Activated T-cell treated with anti-CD3 and anti-CD28 coated beads for 48 hours (primary cell): ENCODE results near the gene ULBP2.
"Not testable (repeated sequence)": the region's sequence is repeated elsewhere in the genome, so short reads cannot be mapped to it uniquely, and the experiment has no call there.

Source experiments
- DNase-seq: peaks from one replicate; pipeline ENCODE4 v3.0.0-alpha.2; 2020; ENCODE audit warnings: low read depth

ULBP2 gene, protein sequence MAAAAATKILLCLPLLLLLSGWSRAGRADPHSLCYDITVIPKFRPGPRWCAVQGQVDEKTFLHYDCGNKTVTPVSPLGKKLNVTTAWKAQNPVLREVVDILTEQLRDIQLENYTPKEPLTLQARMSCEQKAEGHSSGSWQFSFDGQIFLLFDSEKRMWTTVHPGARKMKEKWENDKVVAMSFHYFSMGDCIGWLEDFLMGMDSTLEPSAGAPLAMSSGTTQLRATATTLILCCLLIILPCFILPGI

DNA sequence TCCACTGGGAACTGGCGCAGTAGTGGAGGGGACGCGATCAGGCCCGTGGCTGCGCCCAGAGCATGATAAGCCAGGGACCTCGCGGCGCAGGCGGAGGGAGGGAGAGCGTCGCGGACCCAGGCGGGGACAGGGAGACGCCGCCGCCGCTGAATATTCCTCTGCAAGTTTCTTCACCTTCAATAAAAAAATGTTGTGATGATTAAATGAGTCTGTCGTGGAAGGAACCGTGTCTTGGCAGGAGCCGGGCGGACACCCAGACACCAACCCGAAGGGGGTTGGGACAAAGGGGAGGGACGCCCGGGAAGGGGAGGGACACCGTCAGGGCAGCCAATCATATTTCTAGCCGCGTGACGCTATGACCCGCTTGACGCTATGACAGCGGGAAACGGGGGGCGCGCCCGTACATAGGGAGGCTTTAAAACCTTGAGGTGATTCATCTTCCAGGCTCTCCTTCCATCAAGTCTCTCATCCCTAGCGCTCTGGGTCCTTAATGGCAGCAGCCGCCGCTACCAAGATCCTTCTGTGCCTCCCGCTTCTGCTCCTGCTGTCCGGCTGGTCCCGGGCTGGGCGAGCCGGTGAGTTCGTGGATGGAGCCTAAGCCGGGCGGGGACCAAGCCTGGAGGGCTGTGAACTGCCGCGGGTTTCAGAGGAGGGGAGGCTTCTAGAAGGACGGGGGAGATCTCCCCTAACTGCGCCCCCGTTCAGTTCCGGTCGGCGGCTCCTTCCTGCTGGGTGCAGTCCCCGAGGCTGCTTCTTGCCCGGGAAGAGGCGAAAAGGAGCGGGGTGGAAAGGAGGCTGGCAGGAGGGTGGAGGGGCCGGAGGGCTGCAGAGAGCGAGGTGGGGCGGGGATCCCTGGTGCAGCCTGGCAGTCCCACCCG is at the start of gene ULBP2:
Gene ULBP2, plus strand, starts transcription at position 432 of the 878 bp plus-strand sequence. Its CDS starts 59 bp downstream, at position 491.
- peak; percentile 79 for DNase-seq

DNA sequence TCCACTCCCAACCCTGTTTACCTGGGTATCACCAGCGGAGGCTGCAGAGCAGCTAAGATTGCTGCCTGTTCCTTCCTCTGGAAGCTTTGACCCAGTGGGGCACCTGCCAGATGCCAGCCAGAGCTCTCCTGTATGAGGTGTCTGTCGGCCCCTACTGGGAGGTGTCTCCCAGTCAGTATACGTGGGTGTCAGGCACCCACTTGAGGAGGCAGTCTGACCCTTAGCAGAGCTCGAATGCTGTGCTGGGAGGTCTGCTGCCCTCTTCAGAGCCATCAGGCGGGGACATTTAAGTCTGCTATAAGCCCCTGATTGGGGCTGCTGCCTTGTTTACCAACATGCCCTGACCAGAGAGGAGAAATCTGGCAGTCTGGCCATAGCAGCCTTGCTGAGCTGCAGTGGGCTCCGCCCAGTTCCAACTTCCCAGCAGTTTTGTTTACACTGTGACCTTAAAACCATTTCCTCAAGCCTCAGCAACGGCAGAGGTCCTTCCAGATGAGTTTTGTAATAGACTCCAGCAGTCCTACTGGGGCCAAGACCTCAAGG is 46.7 kb upstream of the ULBP2 start:
- DNase-seq = no peak

DNA sequence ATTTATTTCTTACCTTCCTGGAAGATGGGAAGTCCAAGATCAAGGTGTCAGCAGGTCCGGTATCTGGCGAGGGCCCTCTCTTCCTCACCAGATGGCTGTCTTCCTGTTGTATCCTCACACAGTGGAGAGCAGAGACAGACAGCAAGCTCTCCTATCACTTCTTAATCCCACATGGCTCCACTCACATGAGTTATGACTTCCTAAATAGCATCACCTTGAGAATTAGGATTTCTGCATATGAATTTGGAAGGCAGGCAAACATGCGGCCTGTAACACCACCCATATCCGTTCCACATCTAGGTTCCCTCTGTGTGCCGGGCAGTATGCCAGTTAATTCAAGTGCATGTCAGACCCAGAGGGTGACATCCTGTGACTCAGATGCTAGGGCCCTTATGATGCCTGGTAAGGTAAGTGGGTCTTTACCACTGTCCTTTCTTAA is 46.0 kb upstream of the ULBP2 start:
- DNase-seq = peak; percentile 13

GRCh38 chr6:149896491-149896890 is 45.3 kb upstream of the ULBP2 start:
- DNase-seq = no peak

DNA sequence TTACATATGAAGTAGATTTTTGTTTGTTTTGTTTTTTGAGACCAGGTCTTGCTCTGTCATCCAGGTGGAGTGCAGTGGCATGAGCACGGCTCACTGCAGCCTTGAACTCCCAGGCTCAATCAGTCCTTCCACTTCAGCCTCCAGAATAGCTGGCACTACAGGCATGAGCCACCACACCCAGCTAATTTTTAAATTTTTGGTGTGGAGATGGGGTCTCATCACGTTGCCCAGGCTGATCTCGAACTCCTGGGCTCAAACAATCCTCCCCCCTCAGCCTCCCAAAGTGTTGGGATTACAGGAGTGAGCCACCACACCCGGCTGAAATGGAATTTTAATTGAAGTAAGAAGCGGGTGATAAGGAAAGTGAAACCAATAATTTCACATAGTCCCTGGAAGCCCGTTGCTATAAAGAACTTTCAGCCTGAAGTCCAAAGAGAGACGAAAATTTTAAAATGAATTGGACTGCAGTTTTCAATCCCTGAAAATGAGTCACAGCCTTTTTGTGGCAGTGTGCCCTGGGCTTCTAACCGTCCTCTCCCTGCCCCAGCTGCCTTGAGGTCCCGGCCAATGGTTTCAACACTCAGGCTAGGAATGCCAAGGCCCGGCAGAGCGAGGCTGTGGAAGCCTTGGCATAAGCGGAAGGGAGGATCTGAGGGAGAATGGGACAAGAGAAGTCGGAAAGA is 44.7 kb upstream of the ULBP2 start:
- DNase-seq = no peak

GRCh38 chr6:149897855-149898744 is 43.7 kb upstream of the ULBP2 start, which contains the start of gene RAET1E:
Gene RAET1E (minus strand): TSS chr6:149898113. CDS start chr6:149890901, 7,212 bp downstream.
- DNase-seq = no peak

DNA sequence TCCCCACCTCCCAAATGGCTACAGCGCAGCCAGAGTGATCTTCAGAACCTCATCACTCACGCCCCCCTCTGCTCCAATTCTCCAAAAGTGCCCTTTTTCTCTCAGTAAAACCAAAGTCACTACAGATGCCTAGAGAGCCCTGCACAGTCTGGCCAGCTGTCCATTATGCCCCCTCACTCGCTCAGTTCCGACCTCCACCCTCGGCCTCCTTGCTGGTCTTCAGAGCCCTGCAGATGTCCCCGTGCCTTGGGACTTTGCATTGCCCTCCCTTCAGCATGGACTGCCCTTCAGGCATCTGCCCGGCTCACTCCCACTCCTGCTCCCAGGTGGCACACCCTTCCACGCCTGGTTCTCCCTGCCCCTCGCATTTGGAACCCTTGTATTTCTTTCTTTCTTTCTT is 42.8 kb upstream of the ULBP2 start:
- no peak for DNase-seq

DNA sequence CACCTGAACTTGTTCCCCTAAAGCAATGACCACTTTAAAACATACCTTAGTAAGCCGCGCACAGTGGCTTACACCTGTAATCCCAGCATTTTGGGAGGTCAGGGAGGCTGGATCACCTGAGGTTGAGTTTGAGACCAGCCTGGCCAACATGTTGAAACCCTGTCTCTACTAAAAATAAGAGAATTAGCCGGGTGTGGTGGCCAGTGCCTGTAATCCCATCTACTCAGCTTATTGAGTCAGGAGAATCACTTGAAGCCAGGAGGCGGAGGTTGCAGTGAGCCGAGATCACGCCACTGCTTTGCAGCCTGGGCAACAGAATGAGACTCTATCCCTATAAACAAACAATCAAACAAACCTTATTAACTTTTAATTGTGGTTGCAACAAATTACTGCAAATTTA is 42.3 kb upstream of the ULBP2 start:
- DNase-seq = no peak

DNA sequence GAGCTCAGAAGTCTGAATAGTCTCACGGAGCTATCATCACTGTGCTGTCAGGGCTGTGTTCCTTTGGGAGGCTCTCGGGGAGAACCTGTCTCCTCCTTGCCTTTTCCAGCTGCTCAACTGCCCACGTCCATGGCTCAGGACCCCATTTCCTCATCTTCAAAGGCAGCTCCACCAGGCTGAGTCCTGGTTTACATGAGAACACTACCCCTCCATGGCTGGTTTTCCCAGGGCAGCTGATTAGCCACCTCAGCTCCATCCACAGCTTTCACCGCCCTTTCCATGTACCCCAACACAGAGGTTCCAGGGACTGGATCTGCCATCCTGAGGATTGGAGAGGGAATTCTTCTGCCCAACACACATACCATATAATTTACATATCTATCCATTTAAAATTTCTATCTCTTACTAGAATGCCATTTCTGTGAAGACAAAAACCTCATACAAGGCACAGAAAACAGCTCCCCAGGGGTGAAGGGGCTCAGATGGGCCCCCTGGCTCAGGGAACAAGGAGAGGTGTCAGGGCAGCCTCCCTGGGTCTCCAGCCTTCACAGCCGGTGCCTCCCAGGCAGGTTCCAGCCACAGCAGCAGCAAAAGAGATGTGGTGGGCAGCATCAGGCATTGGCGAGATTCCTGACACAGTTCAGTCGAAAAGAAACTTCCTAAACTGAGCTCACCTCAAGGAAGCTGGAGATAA is 41.7 kb upstream of the ULBP2 start:
- DNase-seq = no peak

GRCh38 chr6:149900620-149901443 is 41.0 kb upstream of the ULBP2 start:
- no peak for DNase-seq

DNA sequence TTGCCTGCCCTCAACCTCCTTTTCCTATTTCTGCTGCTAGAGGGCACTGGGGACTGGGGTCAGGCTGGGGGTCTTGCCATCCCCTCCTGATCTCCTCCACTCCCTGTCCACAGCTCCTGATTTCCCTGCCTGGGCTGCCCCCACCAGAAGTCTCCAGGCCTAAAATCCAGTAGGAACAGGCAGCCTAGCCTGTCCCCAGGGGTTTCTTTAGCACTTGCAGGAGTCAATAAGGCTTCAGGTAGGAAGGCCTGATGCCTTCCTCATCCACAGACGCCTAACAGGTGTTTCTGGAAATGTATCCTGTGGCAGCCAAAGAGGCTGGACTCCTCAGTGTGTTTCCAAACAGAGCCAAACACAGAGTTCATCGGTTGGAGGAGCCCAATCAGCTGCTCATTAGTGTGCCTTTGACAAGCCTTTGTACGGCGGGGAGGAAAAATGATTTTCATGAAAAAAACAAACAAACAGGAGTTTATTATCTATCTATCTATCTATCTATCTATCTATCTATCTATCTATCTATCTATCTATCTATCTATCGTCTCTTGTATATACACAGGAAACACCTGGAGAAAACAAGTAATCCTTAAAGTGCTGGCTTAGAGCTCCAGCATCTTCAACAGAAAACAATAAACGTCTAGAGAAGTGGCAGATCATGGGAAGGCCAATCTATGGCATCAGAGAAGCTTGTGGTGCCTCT is 40.2 kb upstream of the ULBP2 start:
- DNase-seq = no peak

DNA sequence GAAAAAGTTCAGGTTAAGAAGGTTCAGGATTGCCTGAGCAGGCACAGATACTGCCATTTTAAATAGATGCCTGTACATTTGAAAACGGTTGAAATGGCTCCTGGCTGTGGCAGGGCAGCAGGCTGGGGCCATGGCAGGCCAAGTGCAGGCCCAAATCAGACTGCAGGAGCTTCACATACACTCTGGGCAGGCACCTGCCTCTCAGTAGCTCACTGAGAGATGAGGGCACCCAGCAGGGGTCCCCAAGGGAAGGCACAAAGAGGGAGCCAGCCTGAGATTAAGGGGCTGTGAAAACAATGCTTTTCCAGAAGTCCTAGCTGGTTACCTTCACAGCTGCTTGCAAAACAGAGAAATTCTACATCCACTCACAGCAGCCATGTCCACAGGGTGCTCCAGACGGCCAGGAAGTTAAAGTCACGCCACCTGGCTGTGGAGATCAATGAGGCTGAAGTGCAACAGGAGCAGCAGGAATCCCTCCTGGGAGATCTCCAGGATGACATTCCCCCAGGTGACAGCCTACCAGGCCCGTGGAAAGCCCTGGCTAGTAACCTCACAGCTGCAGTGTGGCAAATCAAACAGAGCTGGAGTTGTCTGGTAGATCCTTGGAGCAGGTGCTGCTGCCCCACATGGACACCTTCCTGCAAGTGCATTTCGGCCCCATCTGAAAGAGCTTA is 37.7 kb upstream of the ULBP2 start:
- no peak for DNase-seq

GRCh38 chr6:149904661-149905370 is 37.0 kb upstream of the ULBP2 start:
- no peak for DNase-seq

DNA sequence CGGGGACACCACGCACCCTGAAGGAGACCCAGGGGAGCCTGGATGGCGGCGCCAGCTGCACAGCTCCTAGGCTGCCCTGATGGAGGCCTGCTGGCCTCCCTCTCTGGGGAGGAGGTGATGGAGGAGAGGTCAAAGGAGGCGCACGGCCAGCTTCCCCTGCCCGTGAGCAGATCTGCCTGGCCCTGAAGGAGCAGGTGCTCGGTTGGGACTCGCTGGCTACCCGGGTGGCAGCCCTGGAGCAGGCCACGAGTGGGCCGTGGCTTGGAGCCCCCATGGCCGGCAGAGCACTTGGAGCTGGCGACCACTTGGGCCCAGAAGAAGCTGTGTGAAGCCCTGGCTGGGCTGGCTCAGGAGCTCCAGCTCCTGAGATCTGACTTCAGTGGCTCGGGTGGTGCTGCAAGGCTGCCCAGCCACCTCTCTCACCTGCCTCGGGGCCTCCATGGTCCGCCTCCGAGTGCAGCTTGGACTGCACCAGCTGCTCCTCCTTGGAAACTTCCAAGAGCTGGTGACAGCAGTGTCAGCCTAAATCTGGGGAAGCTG is 36.4 kb upstream of the ULBP2 start:
- no peak for DNase-seq

- DNase-seq = no peak
Observed at GRCh38 chr6:149905911-149906371, 35.9 kb upstream of the ULBP2 start.

GRCh38 chr6:149906405-149906804 is 35.4 kb upstream of the ULBP2 start:
- no peak for DNase-seq

DNA sequence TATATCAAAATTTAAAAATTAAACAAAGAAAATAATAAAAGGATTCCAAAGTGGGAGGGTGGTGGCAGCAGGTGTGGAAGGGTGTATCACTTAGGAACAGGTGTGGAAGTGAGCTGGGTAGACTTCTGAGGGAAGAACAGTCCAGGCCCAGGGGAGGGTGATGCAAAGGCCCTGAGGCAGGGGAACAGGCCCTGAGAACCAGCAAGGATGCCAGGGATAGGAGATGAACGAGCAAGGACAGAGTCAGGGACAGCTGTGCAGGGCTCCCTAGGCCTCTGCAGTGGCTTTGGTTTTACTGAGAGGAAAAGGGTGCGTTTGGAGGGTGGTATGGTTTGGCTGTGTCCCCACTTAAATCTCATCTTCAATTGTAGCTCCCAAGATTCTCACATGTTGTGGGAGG is 34.5 kb upstream of the ULBP2 start:
- DNase-seq = no peak

DNA sequence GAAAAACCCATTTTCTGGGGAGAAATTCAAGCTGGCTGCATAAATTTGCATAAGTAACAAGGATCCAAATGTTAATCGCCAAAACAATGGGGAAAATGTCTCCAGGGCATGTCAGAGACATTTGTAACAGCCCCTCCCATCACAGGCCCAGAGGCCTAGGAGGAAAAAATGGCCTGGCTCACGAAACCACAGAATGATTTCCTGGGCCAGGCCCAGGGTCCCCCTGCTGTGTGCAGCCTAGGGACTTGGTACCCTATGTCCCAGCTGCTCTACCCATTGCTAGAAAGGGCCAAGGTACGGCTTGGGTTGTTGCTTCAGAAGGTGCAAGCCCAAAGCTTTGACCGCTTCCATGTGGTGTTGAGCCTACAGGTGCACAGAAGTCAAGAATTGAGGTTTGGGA is 33.3 kb upstream of the ULBP2 start:
- DNase-seq = not testable (repeated sequence)
